KMS-11 (cell line): Measurements from ENCODE around the gene ESPN.
"Not testable (repeated sequence)": the region's sequence is repeated elsewhere in the genome, so short reads cannot be mapped to it uniquely, and the experiment has no call there.

ENCODE experiments used
- H2AFZ ChIP-seq: fragments of 200-600 bp; sonication (generic); 2 replicates; pipeline ENCODE4 v1.6.1; 2016; ENCODE audit warnings: antibody characterized with exemption, mixed run types, low read depth
- H3K27ac ChIP-seq: fragments of 200-600 bp; sonication (generic); 2 replicates; pipeline ENCODE4 v1.6.1; 2016; ENCODE audit warnings: mild to moderate bottlenecking, mixed run types
- H3K27me3 ChIP-seq: fragments of 200-600 bp; sonication (generic); 2 replicates; pipeline ENCODE4 v1.6.1; 2017; ENCODE audit warnings: mild to moderate bottlenecking, low read depth, mixed run types, moderate library complexity; ENCODE audit not compliant: insufficient read depth
- H3K36me3 ChIP-seq: fragments of 200-600 bp; sonication (generic); 2 replicates; pipeline ENCODE4 v1.6.1; 2017; ENCODE audit warnings: mild to moderate bottlenecking, mixed run types; ENCODE audit not compliant: insufficient read depth
- H3K4me1 ChIP-seq: fragments of 200-600 bp; sonication (generic); 2 replicates; pipeline ENCODE4 v1.6.1; 2016; ENCODE audit warnings: mild to moderate bottlenecking, low read depth, mixed run types; ENCODE audit not compliant: poor library complexity, severe bottlenecking
- H3K4me2 ChIP-seq: fragments of 200-600 bp; sonication (generic); 2 replicates; pipeline ENCODE4 v1.7.0; 2016; ENCODE audit warnings: mild to moderate bottlenecking, mixed run types
- H3K4me3 ChIP-seq: fragments of 200-600 bp; sonication (generic); IDR thresholded peaks from 2 replicates; pipeline ENCODE4 v1.6.1; 2017; ENCODE audit warnings: low read depth, low read length, mixed read lengths; ENCODE audit not compliant: insufficient read depth
- H3K79me2 ChIP-seq: fragments of 200-600 bp; sonication (generic); 2 replicates; pipeline ENCODE4 v1.6.1; 2016; ENCODE audit warnings: low read depth, mixed run types; ENCODE audit not compliant: insufficient read depth
- H3K9ac ChIP-seq: fragments of 200-600 bp; sonication (generic); 2 replicates; pipeline ENCODE4 v1.6.1; 2016; ENCODE audit warnings: mild to moderate bottlenecking, mixed run types
- H4K20me1 ChIP-seq: fragments of 200-600 bp; sonication (generic); 2 replicates; pipeline ENCODE4 v1.6.1; 2016; ENCODE audit warnings: mild to moderate bottlenecking, mixed run types; ENCODE audit not compliant: insufficient read depth
- CTCF ChIP-seq: fragments of 200-600 bp; sonication (generic); conservative IDR thresholded peaks from 2 replicates; pipeline ENCODE4 v1.6.1; 2017; ENCODE audit warnings: low read depth, mild to moderate bottlenecking, antibody characterized with exemption, low read length, moderate library complexity, mixed read lengths

The ESPN gene

GRCh38 chr1:6389971-6390370, 34.6 kb upstream of the ESPN start:
- Histone ChIP-seq H3K9ac (no peak overlapping the region), H3K79me2 (peaks cover 51% of the 10 kb centered on the region; the same call in 1 of the 2 replicates), H3K27me3 (no peaks in the 10 kb centered on the region), H3K4me1 (peaks cover 22% of the 10 kb centered on the region), H4K20me1 (no peaks in the 10 kb centered on the region), H2AFZ (no peak overlapping the region), H3K4me3 (no peak overlapping the region), H3K36me3 (no peaks in the 10 kb centered on the region; the same call in 1 of the 2 replicates), H3K27ac (no peak overlapping the region), H3K4me2 (no peak overlapping the region)
- no peak for TF ChIP-seq CTCF

GRCh38 chr1:6391951-6392808, 32.4 kb upstream of the ESPN start:
- no peaks in the 10 kb centered on the region for H4K20me1 ChIP-seq
- no peak overlapping the region for H3K27ac ChIP-seq
- H3K79me2 ChIP-seq, result peaks cover 40% of the 10 kb centered on the region; the same call in 1 of the 2 replicates

GRCh38 chr1:6392809-6393399, 31.7 kb upstream of the ESPN start:
- TF ChIP-seq CTCF, result no peak
- H3K27ac ChIP-seq, result peak overlapping the region; percentile 98; the same call in 1 of the 2 replicates
- H2AFZ ChIP-seq, result peak overlapping the region; percentile 89
- H3K4me2 ChIP-seq, result peak overlapping the region; percentile 98
- H4K20me1 ChIP-seq, result no peaks in the 10 kb centered on the region
- H3K27me3 ChIP-seq, result no peaks in the 10 kb centered on the region
- H3K4me1 ChIP-seq, result peaks cover 23% of the 10 kb centered on the region
- no peak overlapping the region for H3K4me3 ChIP-seq
- H3K79me2 ChIP-seq, result peaks cover 34% of the 10 kb centered on the region; the same call in 1 of the 2 replicates
- peak overlapping the region; percentile 97; the same call in 1 of the 2 replicates for H3K9ac ChIP-seq
- H3K36me3 ChIP-seq, result no peaks in the 10 kb centered on the region; the same call in 1 of the 2 replicates

More at GRCh38 chr1:6391951-6392808, 32.4 kb upstream of the ESPN start:
- Histone ChIP-seq H3K27me3 (no peaks in the 10 kb centered on the region), H3K36me3 (no peaks in the 10 kb centered on the region; the same call in 1 of the 2 replicates), H2AFZ (peak overlapping the region; percentile 89), H3K4me3 (no peak overlapping the region), H3K4me1 (peaks cover 23% of the 10 kb centered on the region), H3K9ac (peak overlapping the region; percentile 97; the same call in 1 of the 2 replicates), H3K4me2 (peak overlapping the region; percentile 98)
- no peak for TF ChIP-seq CTCF

GRCh38 chr1:6393400-6394187, 31.0 kb upstream of the ESPN start, which contains the start of gene ACOT7:
ACOT7 (minus strand) TSS chr1:6393767; CDS start chr1:6393399, 368 bp downstream.
- peak within 1 kb of the TSS; percentile 97 for H3K9ac ChIP-seq
- H3K27ac ChIP-seq, result peak within 1 kb of the TSS; percentile 98
- peak within 1 kb of the TSS; percentile 98 for H3K4me2 ChIP-seq
- peaks cover 32% of the 10 kb centered on the region; the same call in 1 of the 2 replicates for H3K79me2 ChIP-seq
- H3K36me3 ChIP-seq, result no peaks in the 10 kb centered on the region; the same call in 1 of the 2 replicates
- H3K4me3 ChIP-seq, result peak within 1 kb of the TSS; percentile 82
- H3K4me1 ChIP-seq, result peaks cover 23% of the 10 kb centered on the region
- no peaks in the 10 kb centered on the region for H3K27me3 ChIP-seq
- H2AFZ ChIP-seq, result peak within 1 kb of the TSS; percentile 89
- no peak for TF ChIP-seq CTCF
- no peaks in the 10 kb centered on the region for H4K20me1 ChIP-seq

GRCh38 chr1:6395130-6395529, 29.4 kb upstream of the ESPN start:
- H3K4me2 ChIP-seq, result peak overlapping the region; percentile 37
- H3K79me2 ChIP-seq, result peaks cover 28% of the 10 kb centered on the region; the same call in 1 of the 2 replicates

GRCh38 chr1:6395781-6396244, 28.8 kb upstream of the ESPN start:
- H3K4me3 ChIP-seq, H4K20me1 ChIP-seq, H2AFZ ChIP-seq, H3K4me2 ChIP-seq, H3K27ac ChIP-seq, H3K36me3 ChIP-seq, H3K27me3 ChIP-seq, H3K9ac ChIP-seq: not testable (repeated sequence)
- peaks cover 23% of the 10 kb centered on the region for H3K4me1 ChIP-seq
- peaks cover 21% of the 10 kb centered on the region; the same call in 1 of the 2 replicates for H3K79me2 ChIP-seq

More at GRCh38 chr1:6395130-6395529, 29.4 kb upstream of the ESPN start:
- H3K36me3 ChIP-seq, H3K27me3 ChIP-seq, H3K4me3 ChIP-seq, H3K27ac ChIP-seq, H4K20me1 ChIP-seq, H3K9ac ChIP-seq, H2AFZ ChIP-seq: not testable (repeated sequence)
- H3K4me1 ChIP-seq, result peaks cover 23% of the 10 kb centered on the region
